ENCODE measurements around the gene ADK.
"Not testable (repeated sequence)": the region's sequence is repeated elsewhere in the genome, so short reads cannot be mapped to it uniquely, and the experiment has no call there.

The ADK gene

GRCh38 chr10:74150990-74151878, at the start of gene ADK:
ADK (plus strand) TSS chr10:74151221; CDS start chr10:74151279, 58 bp downstream.
- peak; percentile 99 for DNase-seq

GRCh38 chr10:74103560-74104258, 47.3 kb upstream of the ADK start:
- peak; percentile 53 for DNase-seq

- no peak for DNase-seq
Observed at GRCh38 chr10:74104480-74104879, 46.5 kb upstream of the ADK start.

- no peak for DNase-seq
Observed at GRCh38 chr10:74104996-74105395, 46.0 kb upstream of the ADK start.

GRCh38 chr10:74107391-74107790, 43.6 kb upstream of the ADK start:
- no peak for DNase-seq

GRCh38 chr10:74109452-74109851, 41.6 kb upstream of the ADK start:
- no peak for DNase-seq

- no peak for DNase-seq
Observed at GRCh38 chr10:74110120-74110519, 40.9 kb upstream of the ADK start.

- no peak for DNase-seq
Observed at GRCh38 chr10:74111799-74112198, 39.2 kb upstream of the ADK start.

GRCh38 chr10:74113546-74113945, 37.5 kb upstream of the ADK start:
- no peak for DNase-seq

GRCh38 chr10:74114041-74114448, 37.0 kb upstream of the ADK start:
- no peak for DNase-seq

- no peak for DNase-seq
Observed at GRCh38 chr10:74117738-74118137, 33.3 kb upstream of the ADK start.

GRCh38 chr10:74118804-74119203, 32.2 kb upstream of the ADK start:
- DNase-seq = no peak

- DNase-seq = no peak
Observed at GRCh38 chr10:74120911-74121310, 30.1 kb upstream of the ADK start.

GRCh38 chr10:74121368-74121767, 29.7 kb upstream of the ADK start:
- no peak for DNase-seq

- no peak for DNase-seq
Observed at GRCh38 chr10:74122060-74122459, 29.0 kb upstream of the ADK start.

GRCh38 chr10:74123081-74123480, 27.9 kb upstream of the ADK start:
- DNase-seq = no peak

- no peak for DNase-seq
Observed at GRCh38 chr10:74133923-74134820, 16.8 kb upstream of the ADK start.

- DNase-seq = no peak
Observed at GRCh38 chr10:74135452-74135851, 15.6 kb upstream of the ADK start.

GRCh38 chr10:74137992-74138391, 13.0 kb upstream of the ADK start:
- DNase-seq = no peak

GRCh38 chr10:74138596-74138995, 12.4 kb upstream of the ADK start:
- DNase-seq = not testable (repeated sequence)

GRCh38 chr10:74139981-74140380, 11.0 kb upstream of the ADK start:
- no peak for DNase-seq

GRCh38 chr10:74140553-74140952, 10.5 kb upstream of the ADK start:
- DNase-seq = no peak

GRCh38 chr10:74145133-74145532, 5.9 kb upstream of the ADK start:
- no peak for DNase-seq
